ENCODE results near the gene SH3RF3.

The SH3RF3 gene

GRCh38 chr2:109185338-109185737 lies 56.3 kb downstream of the SH3RF3 start:
- DNase-seq = no peak

DNA sequence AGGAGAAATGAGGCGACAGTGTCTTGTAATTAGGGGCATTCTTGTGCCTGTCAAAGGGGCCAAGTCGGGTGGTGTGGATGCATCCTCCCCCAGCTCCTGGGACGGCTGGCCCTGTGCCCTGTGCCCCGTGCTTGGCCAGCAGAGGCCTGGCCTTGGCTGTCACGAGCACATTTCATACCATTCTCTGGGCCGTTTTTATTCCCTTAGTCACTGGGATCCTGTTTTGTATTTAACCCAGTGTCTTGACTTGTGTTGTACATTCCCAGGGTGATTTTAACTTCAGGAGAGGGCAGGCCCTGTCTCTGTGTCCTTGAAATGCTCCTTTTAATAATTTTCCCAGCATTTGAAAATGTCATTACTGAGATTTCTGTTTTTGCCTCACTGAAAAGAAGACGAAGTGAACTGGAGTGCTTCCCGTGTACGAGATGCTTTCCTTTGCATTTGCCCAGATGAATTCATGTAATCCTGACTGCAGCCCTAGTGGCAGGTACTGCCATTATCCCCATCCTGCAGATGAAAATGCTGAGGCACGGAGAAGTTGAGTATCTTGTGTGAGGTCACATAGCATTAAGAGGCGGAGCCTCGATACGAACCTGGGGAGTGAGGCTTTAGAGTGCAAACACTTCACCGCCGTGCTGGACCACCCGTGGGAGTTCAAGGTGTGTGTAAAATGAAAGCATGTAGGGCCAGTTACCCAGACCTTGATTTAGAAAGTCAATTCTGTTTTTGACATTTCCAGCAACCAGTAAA lies 57.0 kb downstream of the SH3RF3 start:
- DNase-seq = no peak

DNA sequence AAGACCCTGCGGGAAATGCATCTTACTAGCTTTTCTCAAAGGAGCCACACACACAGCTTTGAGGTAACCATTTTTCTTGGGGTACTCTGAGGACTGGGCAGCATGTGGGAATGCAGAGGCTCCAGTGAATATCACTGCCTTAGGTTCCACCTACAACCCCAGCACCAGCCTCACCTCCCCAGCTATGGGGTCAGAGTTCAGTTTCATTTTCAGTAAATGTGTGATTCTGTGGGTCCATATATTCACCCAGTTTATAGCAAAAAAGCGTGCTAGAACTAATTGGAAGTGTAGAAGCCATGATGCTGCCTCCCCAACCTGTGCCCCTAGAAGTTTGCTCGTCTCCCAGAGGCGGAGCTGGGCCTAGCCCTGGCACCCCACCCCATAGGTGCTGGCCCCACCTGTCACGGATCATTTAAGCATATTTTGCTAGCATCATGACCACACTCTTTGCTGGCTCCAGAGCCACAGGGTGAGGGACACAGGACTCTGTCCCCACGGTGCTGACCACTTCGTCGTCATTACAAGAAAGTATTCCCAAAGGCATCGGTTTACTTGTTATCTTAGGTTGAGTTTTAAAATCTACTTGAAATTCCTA lies 57.7 kb downstream of the SH3RF3 start:
- DNase-seq = no peak

DNA sequence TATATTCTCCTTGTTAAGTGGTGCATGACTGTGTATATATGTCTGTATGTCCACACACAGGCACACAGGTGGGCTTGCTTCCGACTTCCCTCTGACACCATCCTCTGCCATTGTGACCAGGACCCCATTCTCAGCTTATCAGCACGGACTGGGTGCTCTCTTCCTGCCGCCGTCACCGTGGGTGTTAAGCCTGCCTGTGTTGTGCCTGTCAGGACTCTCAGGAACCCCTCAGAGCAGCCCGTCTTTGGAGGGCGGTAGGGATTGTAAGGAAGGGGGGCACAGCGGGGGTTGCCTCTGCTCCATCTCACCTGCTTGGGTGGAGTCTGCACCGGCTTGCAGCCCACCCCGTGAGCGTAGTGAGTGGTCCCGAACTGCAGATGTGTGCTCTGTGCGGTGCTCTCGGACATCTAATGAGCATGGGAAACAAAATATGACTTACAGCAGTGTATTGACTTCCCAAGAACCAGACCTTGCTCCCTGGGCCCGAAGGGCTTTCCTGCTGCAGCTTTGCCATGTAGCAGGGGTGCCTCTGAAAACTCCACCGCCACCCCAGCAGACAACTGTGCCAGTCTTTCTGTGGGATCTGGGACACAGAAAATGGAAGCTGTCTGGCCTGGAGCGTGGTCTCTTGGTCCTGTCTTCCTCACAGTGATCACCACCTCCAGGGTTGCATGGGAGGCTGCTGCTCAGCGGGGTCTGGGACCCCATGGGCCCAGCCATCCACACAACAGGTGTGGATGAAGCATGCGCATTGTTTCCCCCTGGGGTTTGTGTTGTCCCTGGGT lies 58.9 kb downstream of the SH3RF3 start:
- DNase-seq = no peak

DNA sequence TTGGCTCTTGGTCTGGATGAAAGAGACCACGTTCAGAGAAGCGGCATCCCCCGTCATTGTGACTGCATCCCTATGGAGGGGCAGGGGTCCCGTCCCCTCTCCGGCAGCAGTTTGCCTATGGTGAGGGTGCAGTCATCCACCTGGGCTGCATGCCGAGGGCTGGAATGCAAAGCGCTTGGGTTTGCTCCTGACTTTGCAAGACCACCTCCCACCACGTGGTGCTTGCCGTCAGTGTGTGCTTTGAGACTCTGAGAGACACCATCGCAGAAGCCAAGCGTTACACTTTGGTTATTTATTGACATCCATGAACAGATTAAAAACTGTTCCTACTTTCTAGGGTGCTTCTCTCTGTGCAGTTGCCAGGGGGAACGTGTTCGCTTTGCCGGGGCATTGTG lies 59.5 kb downstream of the SH3RF3 start:
- no peak for DNase-seq

GRCh38 chr2:109188898-109189297 lies 59.9 kb downstream of the SH3RF3 start:
- no peak for DNase-seq

- DNase-seq = no peak
Measured at GRCh38 chr2:109189751-109190150, 60.7 kb downstream of the SH3RF3 start.

DNA sequence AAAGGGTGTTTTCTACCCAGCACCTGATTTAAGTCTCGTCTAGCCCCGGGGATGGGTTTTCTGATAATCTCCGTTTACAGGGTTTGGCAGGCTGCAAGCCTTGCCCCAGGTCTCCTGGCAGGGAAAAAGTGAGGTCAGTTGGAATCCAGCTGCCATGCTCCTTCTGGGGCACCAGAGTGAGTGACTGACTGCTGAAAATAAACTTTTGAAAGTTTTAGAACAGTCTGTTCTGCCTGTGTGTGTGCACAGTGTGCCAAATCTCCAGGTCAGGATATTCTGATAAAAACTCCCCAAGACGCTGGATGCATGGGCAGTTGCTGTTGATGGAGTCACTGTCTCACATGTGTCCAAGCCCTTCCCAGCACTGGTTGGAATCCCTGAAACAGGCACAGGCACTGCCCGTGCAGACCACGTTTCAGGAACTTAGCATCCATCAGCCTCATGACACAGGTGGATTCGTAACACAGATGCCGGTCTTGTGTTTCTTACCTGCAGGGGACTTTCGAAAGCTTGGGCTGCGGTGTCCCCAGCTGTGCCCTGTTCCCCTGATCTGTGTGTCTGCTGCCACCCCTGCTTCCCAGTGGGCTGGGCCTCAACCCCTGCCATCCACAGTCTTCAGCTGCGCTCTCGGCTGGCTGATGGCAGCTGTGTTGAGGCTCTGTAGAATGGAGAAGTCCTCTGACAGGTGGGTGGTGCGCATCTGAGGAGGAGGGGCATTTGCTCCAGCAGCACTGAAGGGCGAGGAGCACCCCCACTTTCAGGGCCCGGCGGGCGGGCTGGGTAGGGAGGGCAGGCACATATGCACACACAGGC lies 65.0 kb downstream of the SH3RF3 start:
- DNase-seq = no peak

DNA sequence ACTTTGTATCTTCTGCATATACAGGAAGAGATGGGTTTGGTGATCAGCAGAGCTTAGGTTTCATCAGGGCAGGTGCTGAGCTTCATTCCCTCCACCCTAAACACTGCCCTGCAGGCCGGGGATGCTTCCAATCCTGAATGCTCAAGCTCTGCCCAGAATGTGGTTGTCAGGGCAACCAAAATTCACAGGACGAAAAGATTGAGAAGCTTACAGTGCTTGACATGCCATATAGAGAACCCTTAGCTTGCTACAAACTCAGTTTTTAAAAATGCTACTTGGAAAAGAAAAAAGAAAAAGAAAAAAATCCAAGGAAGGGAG lies 65.6 kb downstream of the SH3RF3 start:
- no peak for DNase-seq

GRCh38 chr2:109195193-109196045 lies 66.4 kb downstream of the SH3RF3 start:
- no peak for DNase-seq

- DNase-seq = no peak
Measured at GRCh38 chr2:109196081-109196875, 67.3 kb downstream of the SH3RF3 start.

GRCh38 chr2:109197491-109198418 lies 68.8 kb downstream of the SH3RF3 start:
- DNase-seq = no peak

- DNase-seq = no peak
Measured at GRCh38 chr2:109199790-109200189, 70.8 kb downstream of the SH3RF3 start.

DNA sequence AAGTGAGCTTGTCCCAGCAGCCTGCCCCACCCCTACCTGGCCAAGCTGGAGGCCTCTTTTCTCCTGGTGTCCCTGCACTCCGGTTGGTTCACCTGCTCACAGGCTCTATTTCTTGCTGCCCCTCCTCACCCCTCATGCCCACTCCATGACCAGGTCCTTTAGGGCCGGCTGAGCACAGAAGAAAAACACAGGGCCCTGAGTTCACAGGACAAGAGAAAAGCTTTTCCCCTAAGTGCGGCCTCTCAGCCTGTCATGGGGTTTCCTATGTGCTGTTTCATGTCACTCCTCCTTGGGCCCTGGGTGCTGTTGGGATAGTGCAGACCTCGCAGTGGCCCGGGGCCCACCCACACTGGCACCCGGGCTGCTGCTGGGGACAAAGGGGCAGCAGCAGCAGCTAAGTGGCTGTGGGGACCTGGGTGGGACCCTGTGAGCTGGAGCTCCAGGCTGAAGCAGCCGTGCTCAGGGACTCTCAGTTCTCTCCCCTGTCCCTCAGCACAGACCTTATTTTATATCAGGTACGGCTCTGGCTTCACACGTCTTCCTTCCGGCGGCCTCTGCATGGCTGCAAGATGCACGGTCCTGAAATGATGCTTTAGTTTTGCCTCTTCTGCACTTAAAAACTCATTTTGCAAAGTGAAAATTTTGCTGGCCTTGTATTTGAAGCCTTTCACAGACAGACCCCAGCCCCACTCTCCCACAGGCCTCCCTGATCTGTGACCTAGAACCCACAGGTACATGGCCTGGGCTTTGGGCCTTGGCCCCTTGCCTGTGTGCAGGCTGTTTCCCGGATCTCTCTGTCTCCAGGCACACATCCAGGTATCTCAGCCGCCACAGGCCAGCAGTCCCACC lies 71.8 kb downstream of the SH3RF3 start:
- DNase-seq = no peak

DNA sequence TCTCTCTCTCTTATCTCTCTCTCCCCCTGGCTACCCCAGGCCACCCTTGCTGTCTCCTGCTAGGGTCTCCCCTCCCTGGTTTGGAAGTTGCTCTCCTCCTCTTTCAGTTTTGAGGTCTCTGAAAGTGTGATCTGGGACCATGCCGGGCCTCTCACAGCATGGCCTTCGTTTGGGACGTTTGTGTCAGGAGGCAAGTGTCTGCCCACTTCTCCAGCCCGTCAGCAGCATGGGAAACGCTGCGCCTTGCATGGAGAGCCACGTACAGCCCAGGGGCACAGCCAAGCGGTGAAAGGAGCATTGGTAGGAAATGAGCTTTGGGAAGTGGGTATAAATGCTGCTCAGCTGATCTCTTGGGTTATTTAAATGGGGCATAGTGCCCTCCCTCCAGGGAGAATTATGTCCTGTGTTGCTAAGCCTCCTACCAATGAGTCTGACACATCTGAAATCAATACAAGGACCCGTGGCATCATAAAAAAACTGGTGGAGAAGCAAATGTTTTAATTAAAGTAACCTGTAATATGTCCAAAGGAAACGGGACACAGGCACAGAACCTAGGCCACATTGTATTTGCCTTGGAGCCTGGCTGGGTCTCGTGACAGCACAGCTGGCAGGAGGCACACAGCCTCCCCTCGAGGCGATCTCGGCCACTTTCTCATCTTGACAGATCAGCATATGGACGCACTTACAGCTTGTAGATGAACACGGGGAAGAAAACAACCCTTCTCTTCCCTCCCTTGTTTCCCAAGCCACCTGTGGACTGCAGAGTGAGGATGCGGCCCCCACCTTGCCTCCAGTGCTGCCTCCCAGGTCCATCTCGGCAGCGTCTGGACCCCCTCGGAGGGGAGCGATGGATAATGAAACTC lies 72.7 kb downstream of the SH3RF3 start:
- no peak for DNase-seq

- DNase-seq = no peak
Measured at GRCh38 chr2:109202486-109202885, 73.5 kb downstream of the SH3RF3 start.

GRCh38 chr2:109203246-109204011 lies 74.4 kb downstream of the SH3RF3 start:
- DNase-seq = no peak

- no peak for DNase-seq
Measured at GRCh38 chr2:109204412-109204811, 75.4 kb downstream of the SH3RF3 start.
